Common myeloid progenitor, CD34-positive (primary cell): ENCODE results near the gene FOXP1.

ENCODE experiments used
- CTCF ChIA-PET: fragments of 350-600 bp; sonication (Branson Sonifier 250); formaldehyde crosslinking; loops from one replicate; lab custom pipeline; 2021; ENCODE audit warnings: antibody characterized with exemption; lab: Charles Lee
- POLR2A ChIA-PET: fragments of 350-600 bp; sonication (Branson Sonifier 250); formaldehyde crosslinking; loops from one replicate; lab custom pipeline; 2021; ENCODE audit warnings: antibody characterized with exemption; lab: Charles Lee
- DNase-seq, 3 donors: peaks; one replicate each; pipeline versions ENCODE4 v3.0.0 to v3.0.0-alpha.2; 2013
- H3K27ac ChIP-seq, 2 experiments: 1 replicate in 1 of 2; 2 replicates in 1 of 2; pipeline ENCODE4 v1.7.0; 2013; ENCODE audit warnings: inconsistent platforms in 2 of 2, low read length in 2 of 2, mild to moderate bottlenecking in 2 of 2, low read depth in 1 of 2, moderate library complexity in 1 of 2; ENCODE audit not compliant: severe bottlenecking in 2 of 2, insufficient read depth in 1 of 2, poor library complexity in 1 of 2
- H3K27me3 ChIP-seq, 5 experiments: replicated peaks in 2 of 5; 1 replicate in 3 of 5; 2 replicates in 2 of 5; pipeline versions ENCODE4 v1.6.1 to v1.7.0; 2013; ENCODE audit warnings: low read length in 4 of 5, mild to moderate bottlenecking in 2 of 5, moderate library complexity in 2 of 5, inconsistent platforms in 1 of 5; ENCODE audit not compliant: insufficient read depth in 5 of 5, control insufficient read depth in 4 of 5
- H3K36me3 ChIP-seq, 4 experiments: 1 replicate in 2 of 4; 2 replicates in 2 of 4; pipeline versions ENCODE4 v1.6.1 to v1.7.0; 2013; ENCODE audit warnings: low read length in 3 of 4, control low read depth in 1 of 4, mild to moderate bottlenecking in 1 of 4; ENCODE audit not compliant: control insufficient read depth in 4 of 4, insufficient read depth in 4 of 4
- H3K4me1 ChIP-seq, 4 experiments: 1 replicate in 3 of 4; 2 replicates in 1 of 4; pipeline versions ENCODE4 v1.6.1 to v1.7.1; 2013; ENCODE audit warnings: low read length in 3 of 4, mild to moderate bottlenecking in 3 of 4, control low read depth in 1 of 4, inconsistent platforms in 1 of 4, moderate library complexity in 1 of 4; ENCODE audit not compliant: control insufficient read depth in 4 of 4, insufficient read depth in 4 of 4; ENCODE audit errors: control extremely low read depth in 1 of 4
- H3K4me3 ChIP-seq, 7 experiments: 1 replicate in 4 of 7; 2 replicates in 3 of 7; pipeline versions ENCODE4 v1.5.1 to v1.7.0; 2013; ENCODE audit warnings: mild to moderate bottlenecking in 7 of 7, low read length in 6 of 7, moderate library complexity in 6 of 7, inconsistent platforms in 2 of 7, low read depth in 2 of 7, control low read depth in 1 of 7; ENCODE audit not compliant: insufficient read depth in 4 of 7, control insufficient read depth in 1 of 7; ENCODE audit errors: extremely low read depth in 1 of 7
- H3K9me3 ChIP-seq, 5 experiments: 1 replicate in 4 of 5; 2 replicates in 1 of 5; pipeline versions ENCODE4 v1.6.1 to v1.7.1; 2013; ENCODE audit warnings: low read length in 4 of 5, mild to moderate bottlenecking in 2 of 5, inconsistent platforms in 1 of 5, low read depth in 1 of 5, moderate library complexity in 1 of 5; ENCODE audit not compliant: control insufficient read depth in 4 of 5, insufficient read depth in 2 of 5; ENCODE audit errors: control extremely low read depth in 1 of 5
- WGBS: methylation state at CpG from one replicate; pipeline ENCODE4 v1.1.5; 2013; ENCODE audit not compliant: insufficient coverage; 5-methylcytosine and 5-hydroxymethylcytosine counted together

Gene FOXP1

GRCh38 chr3:71542521-71543370 is 40.8 kb downstream of the FOXP1 start:
- WGBS, result 40% methylated on average over 20 of the region's 23 CpGs
- DNase-seq, result peak; percentile 70 to 97 (median 95)
- H3K4me1 ChIP-seq, result peaks cover 18 to 65% (median 46%) of the 10 kb centered on the region in 4 experiments
- H3K27me3 ChIP-seq, result no peaks in the 10 kb centered on the region
- CTCF ChIA-PET, result interaction anchor here (1.0 to 1.9 kb wide), 8 partner anchors 13 to 237 kb away, joined by 3 to 6 read pairs (median 4); no protein-coding TSS in a partner anchor
- H3K36me3 ChIP-seq, result peaks cover 0 to 5% (median 1%) of the 10 kb centered on the region in 4 experiments
- H3K9me3 ChIP-seq, result no peaks in the 10 kb centered on the region
- H3K4me3 ChIP-seq, result peak overlapping the region in 5 of 7 experiments; percentile 20 to 57 (median 40)
- H3K27ac ChIP-seq, result peak overlapping the region; percentile 16 to 69
- POLR2A ChIA-PET, result interaction anchor here (0.6 to 1.8 kb wide), 3 partner anchors 14 to 58 kb away, joined by 3 to 11 read pairs (median 5); partner anchors contain the start of gene FOXP1

- Histone ChIP-seq H3K4me3 (peak overlapping the region in 1 of 7 experiments; percentile 26), H3K9me3 (no peaks in the 10 kb centered on the region), H3K4me1 (peaks cover 11 to 62% (median 40%) of the 10 kb centered on the region in 4 experiments), H3K27me3 (no peaks in the 10 kb centered on the region), H3K27ac (peak overlapping the region in 1 of 2 experiments; percentile 69), H3K36me3 (peaks cover 0 to 5% (median 0%) of the 10 kb centered on the region in 4 experiments)
- DNase-seq, result no peak
- POLR2A ChIA-PET, result no interaction called here
- 92% methylated on average over 2 of the region's 3 CpGs for WGBS
- CTCF ChIA-PET, result no interaction called here
These were observed 42.2 kb downstream of the FOXP1 start for GRCh38 chr3:71541313-71541712.

DNA sequence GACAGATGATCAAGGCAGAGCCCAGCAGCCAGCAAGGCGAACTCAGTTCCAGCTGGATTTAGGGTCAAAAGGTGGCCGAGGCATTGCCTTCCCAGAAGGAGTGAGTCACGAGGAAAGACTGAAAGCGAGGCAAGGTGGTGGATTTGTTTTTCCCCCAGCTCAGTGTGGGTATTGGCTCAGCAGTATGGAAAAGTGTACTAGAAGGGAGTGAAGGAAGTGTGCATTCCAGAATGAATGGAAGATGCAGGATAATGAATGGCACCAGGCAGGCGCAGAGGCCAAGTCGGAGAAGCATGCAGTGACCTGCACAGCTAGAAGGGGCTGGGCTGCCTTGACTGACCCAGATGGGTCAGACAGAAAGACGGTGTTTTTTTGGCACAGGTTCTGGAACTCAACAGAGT is 46.3 kb downstream of the FOXP1 start:
- 98% methylated on average over 7 of the region's 7 CpGs for WGBS
- H3K27ac ChIP-seq, result no peak overlapping the region
- no peaks in the 10 kb centered on the region for H3K9me3 ChIP-seq
- ChIA-PET CTCF (interaction anchor here (1.2 to 1.5 kb wide), 2 partner anchors 21 to 52 kb away, joined by 3 read pairs; no protein-coding TSS in a partner anchor), POLR2A (no interaction called here)
- DNase-seq, result no peak
- peaks cover 0 to 2% (median 0%) of the 10 kb centered on the region in 4 experiments for H3K36me3 ChIP-seq
- no peak overlapping the region for H3K4me3 ChIP-seq
- peaks cover 11 to 49% (median 36%) of the 10 kb centered on the region in 4 experiments for H3K4me1 ChIP-seq
- no peaks in the 10 kb centered on the region for H3K27me3 ChIP-seq

DNA sequence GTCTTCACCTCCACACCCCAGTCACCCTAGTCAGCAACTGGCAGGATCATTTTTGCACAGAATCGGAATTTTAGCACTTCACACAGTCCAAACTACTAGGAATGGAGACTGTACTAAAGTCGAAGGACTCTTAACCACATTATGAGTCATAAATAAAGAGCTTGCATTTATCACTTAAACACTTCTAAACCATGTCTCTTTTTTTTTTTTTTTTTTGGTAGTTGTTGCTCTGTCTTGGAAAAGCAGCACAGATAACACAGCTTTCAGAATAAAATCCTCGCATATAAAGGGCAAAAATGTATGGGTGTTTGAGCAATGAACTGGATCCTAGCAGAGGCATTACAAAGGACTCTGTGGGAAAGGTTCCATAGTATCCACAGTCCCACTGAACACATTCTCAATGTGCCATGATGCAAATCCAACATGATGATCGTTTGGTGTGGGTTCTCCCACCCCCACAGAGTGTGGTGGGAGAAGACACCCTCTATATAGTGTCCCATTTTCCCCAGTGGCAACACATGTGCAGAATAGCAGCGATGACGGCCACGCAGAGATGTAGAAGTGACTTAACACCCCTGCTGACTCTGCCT is 47.1 kb downstream of the FOXP1 start:
- no peaks in the 10 kb centered on the region for H3K9me3 ChIP-seq
- ChIA-PET POLR2A (interaction anchor here (0.6 kb wide), 1 partner anchor 118 kb away, joined by 3 read pairs; no protein-coding TSS in a partner anchor), CTCF (interaction anchor here (1.2 to 2.0 kb wide), 3 partner anchors 14 to 51 kb away, joined by 3 to 5 read pairs (median 3); no protein-coding TSS in a partner anchor)
- DNase-seq, result peak in 2 of 3 donors; percentile 43 to 65
- WGBS, result 96% methylated on average over 5 of the region's 7 CpGs
- H3K27me3 ChIP-seq, result no peaks in the 10 kb centered on the region
- H3K4me1 ChIP-seq, result peaks cover 4 to 42% (median 28%) of the 10 kb centered on the region in 4 experiments
- no peak overlapping the region for H3K4me3 ChIP-seq
- no peak overlapping the region for H3K27ac ChIP-seq
- H3K36me3 ChIP-seq, result peaks cover 0 to 5% (median 3%) of the 10 kb centered on the region in 4 experiments

DNA sequence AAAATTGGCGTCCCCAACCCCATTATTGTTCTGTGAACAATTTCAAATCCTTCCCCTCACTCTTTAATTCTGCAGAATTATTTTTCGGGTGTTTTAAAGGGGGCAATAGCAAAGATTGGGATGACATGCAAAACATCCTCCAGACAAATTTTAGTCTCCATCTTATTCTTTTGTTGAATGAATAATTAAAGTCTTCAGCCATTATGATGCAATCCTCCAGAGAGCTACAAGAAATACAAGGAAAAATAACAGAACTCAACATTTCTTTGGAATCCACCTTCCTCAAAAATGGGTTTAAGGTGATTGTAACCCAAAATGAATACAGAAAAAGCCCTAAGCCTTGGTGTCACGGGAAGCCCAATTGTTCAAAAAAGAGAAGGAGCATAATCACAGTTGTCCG is 49.9 kb downstream of the FOXP1 start:
- Histone ChIP-seq H3K27ac (no peak overlapping the region), H3K27me3 (no peaks in the 10 kb centered on the region), H3K9me3 (no peaks in the 10 kb centered on the region), H3K4me3 (no peak overlapping the region), H3K4me1 (peaks cover 5 to 29% (median 14%) of the 10 kb centered on the region in 4 experiments), H3K36me3 (peaks cover 3 to 19% (median 7%) of the 10 kb centered on the region in 4 experiments)
- ChIA-PET POLR2A (no interaction called here), CTCF (interaction anchor here (1.0 to 1.4 kb wide), 3 partner anchors 9 to 74 kb away, joined by 3 to 5 read pairs (median 3); no protein-coding TSS in a partner anchor)
- WGBS, result 100% methylated on average over 2 of the region's 4 CpGs
- DNase-seq, result no peak

DNA sequence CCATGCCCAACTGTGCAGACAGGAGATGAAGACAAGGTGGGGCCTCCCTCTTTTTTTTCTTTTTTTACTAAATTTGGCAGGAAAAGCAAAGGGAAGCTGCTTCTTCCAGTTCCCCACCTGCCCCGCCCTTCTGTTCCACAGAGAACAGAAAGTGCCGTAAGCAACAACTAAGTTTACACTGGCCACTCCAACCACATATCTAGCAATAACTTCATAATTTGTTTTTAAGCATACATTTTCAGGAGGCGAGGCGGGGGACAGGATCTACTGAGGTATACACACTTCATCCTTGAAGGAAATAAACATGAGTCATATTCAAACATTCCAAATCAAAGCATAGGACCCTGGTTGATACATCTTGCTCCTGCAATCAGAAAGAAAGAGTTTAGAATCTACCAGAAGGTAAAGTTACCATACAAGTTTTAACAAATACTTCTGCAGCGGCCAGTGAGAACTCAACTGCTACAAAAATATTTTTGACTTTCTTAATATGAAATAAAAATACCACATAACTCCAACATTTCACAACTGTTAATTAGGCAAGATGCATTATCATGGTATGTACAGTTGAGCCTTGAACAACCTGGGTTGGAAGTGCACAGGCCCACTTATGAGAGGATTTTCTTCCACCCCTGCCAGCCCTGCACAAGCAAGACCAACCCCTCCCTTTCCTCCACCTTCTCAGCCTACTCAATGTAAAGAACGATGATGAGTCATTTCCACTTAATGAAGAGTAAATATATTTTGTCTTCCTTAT is 50.7 kb downstream of the FOXP1 start:
- DNase-seq, result peak in 2 of 3 donors; percentile 37 to 55
- no peaks in the 10 kb centered on the region for H3K9me3 ChIP-seq
- ChIA-PET CTCF (interaction anchor here (1.0 to 1.4 kb wide), 3 partner anchors 8 to 73 kb away, joined by 3 to 5 read pairs (median 3); no protein-coding TSS in a partner anchor), POLR2A (no interaction called here)
- H3K4me1 ChIP-seq, result peaks cover 5 to 29% (median 14%) of the 10 kb centered on the region in 4 experiments
- WGBS, result 95% methylated on average over 4 of the region's 6 CpGs
- no peak overlapping the region for H3K27ac ChIP-seq
- H3K4me3 ChIP-seq, result no peak overlapping the region
- H3K27me3 ChIP-seq, result no peaks in the 10 kb centered on the region
- H3K36me3 ChIP-seq, result peaks cover 3 to 19% (median 10%) of the 10 kb centered on the region in 4 experiments
